ENCODE data around the gene WNK2.

- TF ChIP-seq CTCF (conservative IDR thresholded peaks at IDR 0.05; ENCODE audit: low read depth, low read length): no peak
- TF ChIP-seq SMC3 (IDR thresholded peaks at IDR 0.05; ENCODE audit: low read depth, low read length): no peak
- TF ChIP-seq RCOR1 (IDR thresholded peaks at IDR 0.05; ENCODE audit: insufficient replicate concordance, low read length): no peak
- TF ChIP-seq POLR2A (IDR thresholded peaks at IDR 0.05; ENCODE audit: low read depth, low read length): no peak
- TF ChIP-seq CEBPB (IDR thresholded peaks at IDR 0.05; ENCODE audit: low read depth, low read length): no peak
- no peak for TF ChIP-seq BHLHE40 (IDR thresholded peaks at IDR 0.05; ENCODE audit: low read depth, low read length)
- no peak for TF ChIP-seq RAD21 (IDR thresholded peaks at IDR 0.05; ENCODE audit: low read length)
- TF ChIP-seq MXI1 (IDR thresholded peaks at IDR 0.05; ENCODE audit: borderline replicate concordance, low read depth, low read length): no peak
- TF ChIP-seq CHD1 (IDR thresholded peaks at IDR 0.05; ENCODE audit: low read depth, low read length): no peak
- no peak for TF ChIP-seq ELK1 (IDR thresholded peaks at IDR 0.05; ENCODE audit: borderline replicate concordance, low read depth, low read length)
- TF ChIP-seq MAFK (IDR thresholded peaks at IDR 0.05; ENCODE audit: low read depth, low read length): no peak
These were observed 68.3 kb downstream of the WNK2 start for GRCh38 chr9:93252116-93252780.

Measured in IMR-90 (cell line).